Inferior parietal cortex (tissue), 1 donor: ENCODE data around the gene MKRN1.
"Not testable (repeated sequence)": the region's sequence is repeated elsewhere in the genome, so short reads cannot be mapped to it uniquely, and the experiment has no call there.

Source experiments
- DNase-seq: peaks from one replicate; pipeline ENCODE4 v3.0.0-alpha.2; 2016; ENCODE audit errors: extremely low spot score

Gene MKRN1

GRCh38 chr7:140439359-140439758 lies 39.9 kb downstream of the MKRN1 start:
- no peak for DNase-seq

GRCh38 chr7:140435252-140435895 lies 43.9 kb downstream of the MKRN1 start:
- DNase-seq, result no peak

- no peak for DNase-seq
Measured at GRCh38 chr7:140433396-140433795, 45.9 kb downstream of the MKRN1 start.

GRCh38 chr7:140426130-140426529 lies 53.2 kb downstream of the MKRN1 start:
- no peak for DNase-seq

- DNase-seq, result no peak
Measured at GRCh38 chr7:140425718-140426117, 53.6 kb downstream of the MKRN1 start.

- DNase-seq, result no peak
Measured at GRCh38 chr7:140423501-140423900, 55.8 kb downstream of the MKRN1 start.

- no peak for DNase-seq
Measured at GRCh38 chr7:140421521-140421920, 57.8 kb downstream of the MKRN1 start.

- DNase-seq, result no peak
Measured at GRCh38 chr7:140418653-140419052, 60.7 kb downstream of the MKRN1 start.

- DNase-seq, result not testable (repeated sequence)
Measured at GRCh38 chr7:140418156-140418472, 61.2 kb downstream of the MKRN1 start.

GRCh38 chr7:140417456-140418155 lies 61.7 kb downstream of the MKRN1 start:
- no peak for DNase-seq

GRCh38 chr7:140416560-140416959 lies 62.7 kb downstream of the MKRN1 start:
- no peak for DNase-seq

GRCh38 chr7:140415816-140416215 lies 63.5 kb downstream of the MKRN1 start:
- not testable (repeated sequence) for DNase-seq

GRCh38 chr7:140415361-140415760 lies 63.9 kb downstream of the MKRN1 start:
- DNase-seq, result no peak

- DNase-seq, result peak; percentile 6
Measured at GRCh38 chr7:140404565-140405065, 74.7 kb downstream of the MKRN1 start.

GRCh38 chr7:140403878-140404564 lies 75.3 kb downstream of the MKRN1 start, which contains the start of gene RAB19:
Gene RAB19, plus strand, starts transcription at chr7:140404058. Its CDS starts 3,589 bp downstream, at chr7:140407647.
- DNase-seq, result no peak
